ENCODE measurements around the gene SEH1L.
"Not testable (repeated sequence)": the region's sequence is repeated elsewhere in the genome, so short reads cannot be mapped to it uniquely, and the experiment has no call there.

SEH1L gene

DNA sequence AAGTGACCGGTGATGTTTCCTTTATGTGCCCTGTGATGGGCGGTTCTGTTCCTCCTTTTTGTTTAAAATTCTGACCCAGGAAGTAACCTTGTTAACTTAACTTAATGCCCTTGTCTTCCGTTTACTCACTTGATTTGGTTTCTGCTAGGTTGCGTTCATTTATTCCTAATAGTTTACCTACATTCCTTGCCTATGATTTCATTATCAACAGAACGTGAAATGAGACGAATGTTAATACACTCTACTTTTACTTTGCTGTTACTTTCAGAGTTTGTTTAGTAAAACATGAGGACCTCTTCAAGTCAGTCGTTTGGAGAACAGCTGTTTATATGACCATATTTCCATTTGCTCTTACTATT, 44.0 kb downstream of the SEH1L start:
- no peak for ATAC-seq (replicated peaks)
- Mint-ChIP-seq H3K9me3 (no peaks in the 10 kb centered on the region), H3K4me1 (ENCODE audit: low read depth in 2 of 2) (peaks cover 21 to 31% of the 10 kb centered on the region in 2 donors), H3K4me3 (peak overlapping the region; percentile 75 to 98), H3K27ac (peak overlapping the region; percentile 80 to 93), H3K36me3 (ENCODE audit: insufficient read depth) (peaks cover 25% of the 10 kb centered on the region), H3K27me3 (no peaks in the 10 kb centered on the region)
- DNase-seq = no peak

DNA sequence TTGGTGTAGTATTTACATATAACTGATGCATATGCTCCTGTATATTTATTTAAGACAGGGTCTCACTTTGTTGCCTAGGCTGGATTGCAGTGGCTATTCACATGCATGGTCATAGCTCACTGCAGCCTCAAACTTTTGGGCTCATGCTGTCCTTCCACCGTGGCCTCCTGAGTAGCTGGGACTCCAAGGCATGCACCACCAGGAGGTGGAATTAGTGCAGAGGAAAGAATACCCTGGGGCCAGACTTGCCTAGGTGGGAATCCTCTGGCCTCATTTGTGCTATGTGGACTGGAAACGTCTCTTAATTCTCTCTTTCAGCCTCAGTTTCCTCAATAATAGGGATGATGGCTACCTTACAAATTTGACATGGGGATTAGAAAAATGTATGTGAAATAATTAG, 45.6 kb downstream of the SEH1L start:
- no peak for DNase-seq
- Mint-ChIP-seq H3K36me3 (ENCODE audit: insufficient read depth) (peaks cover 25% of the 10 kb centered on the region), H3K9me3 (no peaks in the 10 kb centered on the region), H3K27me3 (no peaks in the 10 kb centered on the region), H3K27ac (no peak overlapping the region), H3K4me3 (no peak overlapping the region), H3K4me1 (ENCODE audit: low read depth in 2 of 2) (peaks cover 25 to 38% of the 10 kb centered on the region in 2 donors)
- ATAC-seq (replicated peaks) = no peak

DNA sequence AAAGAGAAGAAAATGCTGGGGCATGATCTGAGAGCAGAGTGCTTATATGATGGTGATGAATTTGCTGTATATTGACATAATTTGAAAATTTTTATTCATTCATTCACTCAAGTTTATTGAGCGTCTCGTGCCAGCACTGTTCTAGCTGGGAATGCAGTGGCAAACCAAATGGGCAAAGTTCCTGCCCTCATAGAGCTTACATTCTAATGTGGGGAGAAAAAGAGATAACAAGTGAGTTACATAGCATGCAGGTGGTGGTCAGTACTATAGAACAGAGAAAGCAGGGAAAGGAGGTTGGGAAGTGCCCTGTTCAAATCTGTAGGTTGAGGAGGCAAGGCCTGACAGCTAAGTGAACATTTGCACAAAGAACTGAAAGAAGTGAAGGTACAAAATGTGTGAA, 47.6 kb downstream of the SEH1L start:
- Mint-ChIP-seq H3K4me3 (no peak overlapping the region), H3K9me3 (no peaks in the 10 kb centered on the region), H3K36me3 (ENCODE audit: insufficient read depth) (peaks cover 25% of the 10 kb centered on the region), H3K4me1 (ENCODE audit: low read depth in 2 of 2) (peaks cover 23 to 37% of the 10 kb centered on the region in 2 donors), H3K27me3 (no peaks in the 10 kb centered on the region), H3K27ac (no peak overlapping the region)
- DNase-seq (no peak), ATAC-seq (replicated peaks) (no peak)

DNA sequence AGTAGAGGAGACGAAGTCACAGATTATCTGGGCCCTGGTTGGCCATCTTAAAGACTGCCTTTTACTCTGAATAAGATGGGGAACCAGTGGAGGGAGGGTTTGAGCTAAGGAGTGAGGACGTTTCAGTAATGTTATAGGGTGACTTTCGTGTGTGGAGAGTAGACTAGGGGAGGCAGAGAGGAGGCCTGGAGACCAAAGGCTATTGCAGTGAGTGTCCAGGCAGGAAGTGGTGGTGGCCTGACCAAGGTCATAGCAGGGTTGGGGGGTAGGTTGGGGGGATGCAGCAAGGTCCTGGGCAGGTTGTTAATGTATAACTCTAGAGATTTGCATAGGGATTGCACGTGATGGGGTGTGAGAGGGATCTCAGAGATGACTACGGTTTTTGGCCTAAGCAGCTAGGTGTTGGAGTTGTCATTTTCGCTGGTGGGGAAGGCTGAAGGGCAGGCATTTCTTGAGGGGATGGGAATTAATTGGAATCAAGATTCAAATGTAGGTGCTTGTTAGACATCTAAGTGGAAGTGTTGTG, 48.2 kb downstream of the SEH1L start:
- H3K27me3 Mint-ChIP-seq = no peaks in the 10 kb centered on the region
- ATAC-seq (replicated peaks) (no peak), DNase-seq (no peak)
- peaks cover 24% of the 10 kb centered on the region for H3K36me3 Mint-ChIP-seq (ENCODE audit: insufficient read depth)
- H3K9me3 Mint-ChIP-seq = no peaks in the 10 kb centered on the region
- no peak overlapping the region for H3K4me3 Mint-ChIP-seq
- H3K4me1 Mint-ChIP-seq (ENCODE audit: low read depth in 2 of 2) = peaks cover 21 to 31% of the 10 kb centered on the region in 2 donors
- no peak overlapping the region for H3K27ac Mint-ChIP-seq

DNA sequence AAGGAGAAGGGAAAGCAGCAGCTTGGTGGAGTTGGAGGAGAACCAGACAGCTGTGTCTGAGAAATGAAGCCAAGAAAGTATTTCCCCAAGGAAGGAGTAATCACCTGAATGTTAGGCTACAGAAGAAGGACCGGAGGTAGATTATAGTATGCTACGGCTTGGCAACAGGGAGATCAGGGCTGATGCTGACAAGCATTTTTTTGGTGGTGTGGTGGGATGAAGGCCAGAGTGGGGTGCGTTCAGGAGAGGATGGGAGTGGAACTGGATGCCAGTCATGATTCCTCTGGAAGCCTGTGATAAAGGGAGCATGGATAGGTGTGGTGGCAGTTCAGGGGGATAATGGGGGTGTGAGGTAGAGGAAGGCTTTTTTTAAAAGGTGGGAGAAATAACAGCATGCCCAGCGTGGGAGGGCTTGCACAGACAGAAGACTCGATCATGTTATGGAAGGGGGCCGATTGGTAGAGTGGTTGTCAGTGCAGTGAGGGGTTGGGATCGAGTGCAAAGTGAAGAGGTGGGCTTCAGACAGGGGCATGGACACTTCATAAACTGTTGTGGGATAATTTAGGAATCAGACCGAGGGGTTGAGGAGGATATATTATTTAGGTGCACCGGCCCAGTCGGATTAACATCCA, 49.0 kb downstream of the SEH1L start:
- H3K36me3 Mint-ChIP-seq (ENCODE audit: insufficient read depth) = peaks cover 25% of the 10 kb centered on the region
- no peak for DNase-seq
- no peaks in the 10 kb centered on the region for H3K9me3 Mint-ChIP-seq
- H3K4me3 Mint-ChIP-seq = no peak overlapping the region
- no peaks in the 10 kb centered on the region for H3K27me3 Mint-ChIP-seq
- H3K27ac Mint-ChIP-seq = no peak overlapping the region
- no peak for ATAC-seq (replicated peaks)
- H3K4me1 Mint-ChIP-seq (ENCODE audit: low read depth in 2 of 2) = peaks cover 19 to 29% of the 10 kb centered on the region in 2 donors

DNA sequence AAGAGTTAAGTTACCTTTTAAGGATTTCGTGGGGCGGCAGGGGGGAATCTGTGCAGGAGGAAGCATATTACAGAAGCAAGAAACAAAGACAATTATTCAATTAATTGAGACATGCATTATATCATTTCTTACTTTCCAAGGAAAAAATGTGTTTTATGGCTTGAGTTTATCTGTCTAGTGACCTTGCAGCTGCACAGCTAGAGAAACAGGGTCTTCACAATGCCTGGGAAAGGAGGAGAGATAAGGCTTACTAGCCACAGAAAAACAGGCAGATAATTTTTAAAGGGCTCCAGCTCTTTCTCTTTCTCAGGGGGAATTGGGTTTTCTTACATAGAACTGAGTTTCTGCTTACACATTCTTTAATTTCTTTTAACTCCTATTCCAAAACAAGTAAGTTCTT, 49.5 kb downstream of the SEH1L start:
- H3K4me3 Mint-ChIP-seq; DNase-seq; ATAC-seq (replicated peaks); H3K9me3 Mint-ChIP-seq; H3K27me3 Mint-ChIP-seq; H3K27ac Mint-ChIP-seq: not testable (repeated sequence)
- H3K4me1 Mint-ChIP-seq (ENCODE audit: low read depth in 2 of 2) = peaks cover 14 to 23% of the 10 kb centered on the region in 2 donors
- H3K36me3 Mint-ChIP-seq (ENCODE audit: insufficient read depth) = peaks cover 22% of the 10 kb centered on the region

DNA sequence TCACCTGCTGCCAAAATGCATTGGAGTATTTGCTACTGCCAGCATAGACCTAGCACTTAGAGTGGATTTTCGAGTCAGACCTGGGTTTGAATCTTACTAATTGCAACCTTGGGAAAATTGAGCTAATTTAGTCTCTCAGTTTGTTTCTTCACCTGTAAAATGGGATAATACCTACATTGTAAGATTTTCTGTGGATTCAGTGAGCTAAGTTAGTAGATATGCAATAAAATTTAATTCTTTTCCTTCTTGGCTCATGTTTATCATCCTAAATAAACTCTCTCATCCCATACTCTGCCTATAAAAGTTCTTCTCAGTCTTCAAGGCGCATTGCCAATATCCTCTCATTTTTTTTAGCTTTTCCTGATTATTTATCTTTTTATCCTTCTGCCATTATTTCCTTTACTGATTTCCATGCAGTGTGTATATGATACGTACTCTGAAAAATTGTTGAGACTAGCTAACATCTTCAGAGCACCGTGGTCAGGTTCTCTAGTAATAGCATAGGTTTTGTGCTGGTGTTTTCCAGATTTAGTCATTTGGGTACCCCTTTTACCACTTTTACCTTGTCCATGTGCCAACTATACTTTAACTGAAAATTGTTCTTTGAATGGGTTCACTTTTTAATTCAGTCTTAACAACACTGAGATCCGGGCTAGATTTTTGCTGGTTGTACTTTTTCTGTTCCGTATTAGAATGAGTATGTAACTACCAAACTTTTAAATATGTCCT, 50.7 kb downstream of the SEH1L start:
- Mint-ChIP-seq H3K4me3 (peak overlapping the region in 1 of 2 donors; percentile 30), H3K27me3 (no peaks in the 10 kb centered on the region), H3K9me3 (no peaks in the 10 kb centered on the region), H3K4me1 (ENCODE audit: low read depth in 2 of 2) (peaks cover 8 to 17% of the 10 kb centered on the region in 2 donors), H3K36me3 (ENCODE audit: insufficient read depth) (peaks cover 28% of the 10 kb centered on the region), H3K27ac (peak overlapping the region in 1 of 2 donors; percentile 16)
- no peak for DNase-seq
- no peak for ATAC-seq (replicated peaks)

DNA sequence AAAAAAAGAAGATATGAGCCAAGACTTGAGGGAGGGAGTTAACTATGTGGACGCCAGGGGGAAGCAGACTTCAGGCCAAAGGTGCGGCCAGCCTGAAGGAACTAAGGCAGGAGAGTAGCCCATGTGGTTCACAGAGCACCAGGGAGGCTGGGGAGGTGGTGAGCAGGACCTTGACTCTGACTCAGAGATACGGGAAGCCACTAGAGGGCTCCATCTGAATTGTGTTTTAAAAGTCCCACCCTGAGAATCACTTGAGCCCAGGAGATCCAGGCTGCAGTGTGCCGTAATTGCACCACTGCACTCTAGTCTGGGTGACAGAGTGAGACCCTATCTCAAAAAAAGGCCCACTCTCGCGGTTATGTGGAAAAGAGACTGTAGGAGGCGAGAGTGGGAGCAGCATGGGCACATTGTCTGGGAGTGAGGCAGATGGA, 55.7 kb downstream of the SEH1L start:
- Mint-ChIP-seq H3K27ac (no peak overlapping the region), H3K4me3 (no peak overlapping the region), H3K36me3 (ENCODE audit: insufficient read depth) (peaks cover 36% of the 10 kb centered on the region), H3K9me3 (no peaks in the 10 kb centered on the region), H3K4me1 (ENCODE audit: low read depth in 2 of 2) (peaks cover 9 to 10% of the 10 kb centered on the region in 2 donors), H3K27me3 (no peaks in the 10 kb centered on the region)
- ATAC-seq (replicated peaks) (no peak), DNase-seq (no peak)

DNA sequence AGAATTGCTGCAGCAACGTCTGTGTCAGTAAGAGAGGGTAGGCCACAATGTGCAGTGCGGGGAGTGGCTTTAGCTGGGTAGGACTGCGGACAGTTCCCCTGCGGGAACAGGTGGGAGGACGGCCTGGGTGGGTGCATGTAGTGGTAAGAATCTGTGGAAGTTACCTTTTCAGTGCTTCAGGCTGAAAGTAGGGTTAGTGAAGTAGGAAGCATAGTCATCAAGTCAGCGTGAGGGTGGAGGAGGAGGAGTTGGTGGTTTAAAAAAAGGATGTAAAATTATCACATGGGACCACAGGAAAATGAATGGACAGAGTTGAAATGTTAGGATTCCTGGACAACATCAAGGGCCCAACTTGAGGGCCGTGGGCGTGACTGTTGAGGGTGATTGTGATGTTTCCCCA, 56.6 kb downstream of the SEH1L start:
- Mint-ChIP-seq H3K4me1 (ENCODE audit: low read depth in 2 of 2) (peaks cover 4 to 6% of the 10 kb centered on the region in 2 donors), H3K36me3 (ENCODE audit: insufficient read depth) (peaks cover 45% of the 10 kb centered on the region), H3K4me3 (no peak overlapping the region), H3K27ac (no peak overlapping the region), H3K9me3 (no peaks in the 10 kb centered on the region), H3K27me3 (no peaks in the 10 kb centered on the region)
- ATAC-seq (replicated peaks) = no peak
- DNase-seq = no peak

DNA sequence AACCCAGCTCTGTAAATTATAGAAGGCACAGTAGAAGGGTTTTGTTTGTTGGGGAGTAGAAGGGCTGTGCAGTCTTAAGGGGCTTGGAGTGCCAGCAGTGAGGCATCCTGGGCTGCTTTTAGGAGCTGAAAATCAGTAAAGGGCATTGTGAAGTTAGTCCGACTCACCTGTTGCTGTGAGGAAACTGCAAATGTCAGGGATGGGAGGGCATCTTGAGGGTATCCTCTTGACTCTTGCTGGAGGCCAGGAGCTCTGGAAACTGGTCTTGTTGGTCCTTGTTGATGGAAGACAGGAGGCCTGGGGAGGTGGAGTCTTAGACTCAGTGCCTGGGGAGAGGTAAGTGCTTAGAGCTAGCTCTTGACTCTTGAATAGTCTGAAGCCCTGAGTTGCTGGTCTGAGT, 57.5 kb downstream of the SEH1L start:
- Mint-ChIP-seq H3K9me3 (no peaks in the 10 kb centered on the region), H3K36me3 (ENCODE audit: insufficient read depth) (peaks cover 48% of the 10 kb centered on the region), H3K27me3 (no peaks in the 10 kb centered on the region), H3K4me1 (ENCODE audit: low read depth in 2 of 2) (peaks cover 0 to 6% of the 10 kb centered on the region in 2 donors), H3K27ac (no peak overlapping the region), H3K4me3 (no peak overlapping the region)
- no peak for ATAC-seq (replicated peaks)
- no peak for DNase-seq

DNA sequence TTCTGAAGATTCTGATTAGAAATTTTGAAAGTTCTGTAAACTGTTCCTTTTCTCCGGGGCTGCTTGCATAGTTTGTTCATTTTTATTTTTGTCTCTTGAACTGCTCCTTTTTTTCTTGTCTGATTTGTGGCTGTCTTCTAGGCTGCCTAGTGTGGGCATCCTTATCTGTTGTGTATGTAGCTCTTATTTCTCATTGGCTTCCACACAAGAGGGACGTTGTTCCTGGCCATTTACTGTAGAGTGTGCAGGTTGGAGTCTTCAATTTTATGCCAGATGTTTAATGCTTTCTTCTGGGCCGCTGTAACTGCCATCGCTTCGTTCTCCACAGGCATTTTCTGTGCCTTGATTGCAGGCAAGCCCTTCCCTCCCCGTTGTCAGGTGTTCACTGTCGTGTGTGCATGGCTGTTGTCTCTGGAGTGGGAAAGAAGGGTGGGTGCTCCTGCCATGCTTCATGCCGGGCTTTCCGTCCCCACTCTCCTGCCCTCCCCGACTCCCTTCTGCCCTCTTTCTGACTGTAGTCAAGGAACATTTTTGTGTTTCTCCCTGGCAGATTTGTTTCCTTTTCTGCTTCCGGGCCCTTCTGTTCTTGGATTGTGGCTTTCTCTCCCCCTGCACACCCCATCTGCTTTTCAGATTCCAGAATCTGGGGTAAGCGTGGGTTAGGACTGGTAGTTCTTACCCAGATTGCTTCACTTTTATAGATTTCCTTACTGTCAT, 58.9 kb downstream of the SEH1L start:
- no peaks in the 10 kb centered on the region for H3K9me3 Mint-ChIP-seq
- H3K36me3 Mint-ChIP-seq (ENCODE audit: insufficient read depth) = peaks cover 46% of the 10 kb centered on the region
- no peak for ATAC-seq (replicated peaks)
- DNase-seq = no peak
- no peak overlapping the region for H3K4me3 Mint-ChIP-seq
- H3K27ac Mint-ChIP-seq = peak overlapping the region in 1 of 2 donors; percentile 35
- H3K4me1 Mint-ChIP-seq (ENCODE audit: low read depth in 2 of 2) = peaks cover 0 to 6% of the 10 kb centered on the region in 2 donors
- H3K27me3 Mint-ChIP-seq = no peaks in the 10 kb centered on the region

DNA sequence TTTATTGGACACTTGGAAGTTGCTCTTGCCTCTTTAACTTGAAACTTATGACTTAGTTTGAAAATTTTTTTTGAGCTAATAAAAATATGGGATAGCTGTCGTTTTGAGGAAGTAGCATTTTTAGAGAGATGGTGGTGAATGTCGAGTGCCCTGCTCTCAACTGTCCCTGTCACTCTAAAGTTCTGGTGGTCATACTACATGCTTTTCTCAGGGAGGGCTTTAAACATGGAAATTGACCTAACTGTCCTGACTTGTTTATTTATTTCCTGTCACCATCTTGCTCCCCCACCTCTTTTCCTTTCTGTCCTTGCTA, 59.4 kb downstream of the SEH1L start:
- Mint-ChIP-seq H3K4me3 (no peak overlapping the region), H3K9me3 (no peaks in the 10 kb centered on the region), H3K4me1 (ENCODE audit: low read depth in 2 of 2) (peaks cover 0 to 6% of the 10 kb centered on the region in 2 donors), H3K36me3 (ENCODE audit: insufficient read depth) (peaks cover 43% of the 10 kb centered on the region), H3K27ac (peak overlapping the region in 1 of 2 donors; percentile 35), H3K27me3 (no peaks in the 10 kb centered on the region)
- DNase-seq = no peak
- no peak for ATAC-seq (replicated peaks)

DNA sequence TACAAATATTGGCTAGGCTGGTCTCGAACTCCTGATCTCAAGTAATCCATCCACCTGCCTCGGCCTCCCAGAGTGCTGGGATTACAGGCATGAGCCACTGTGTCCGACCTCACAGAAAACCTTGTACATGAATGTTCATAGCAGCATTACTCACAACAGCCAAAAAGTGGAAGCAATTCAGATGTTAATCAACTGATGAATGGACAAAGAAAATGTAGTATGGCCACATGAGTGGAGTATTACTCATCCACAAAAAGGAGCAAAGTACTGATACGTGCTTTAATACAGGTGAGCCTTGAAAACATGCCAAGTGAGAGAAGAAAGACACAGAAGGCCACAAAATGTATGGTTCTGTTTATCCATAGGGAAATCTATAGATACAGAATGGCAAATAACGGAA, 63.9 kb downstream of the SEH1L start:
- peaks cover 59% of the 10 kb centered on the region for H3K36me3 Mint-ChIP-seq (ENCODE audit: insufficient read depth)
- ATAC-seq (replicated peaks) (no peak), DNase-seq (no peak)
- no peaks in the 10 kb centered on the region for H3K27me3 Mint-ChIP-seq
- H3K4me1 Mint-ChIP-seq (ENCODE audit: low read depth in 2 of 2) = peaks cover 0 to 3% of the 10 kb centered on the region in 2 donors
- no peak overlapping the region for H3K4me3 Mint-ChIP-seq
- no peaks in the 10 kb centered on the region for H3K9me3 Mint-ChIP-seq
- no peak overlapping the region for H3K27ac Mint-ChIP-seq

DNA sequence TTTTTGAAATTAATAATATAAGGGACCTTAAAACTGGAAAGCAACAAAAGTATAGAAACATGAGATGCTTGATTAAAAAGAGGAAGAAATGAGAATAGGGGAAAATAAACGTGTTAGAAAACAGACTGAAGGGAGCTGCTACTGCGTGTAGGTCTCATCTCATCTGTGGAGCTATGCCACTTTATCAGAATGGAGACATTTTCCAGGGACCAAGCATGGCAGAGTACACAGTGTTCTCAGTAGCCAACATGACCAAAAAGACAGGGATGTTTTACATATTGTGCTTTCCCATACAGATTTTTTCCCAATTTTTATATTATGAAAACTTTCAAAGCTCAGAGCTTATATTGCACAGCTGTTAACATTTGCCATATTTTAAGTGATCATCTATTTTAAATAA, 66.4 kb downstream of the SEH1L start:
- H3K4me3 Mint-ChIP-seq = no peak overlapping the region
- H3K36me3 Mint-ChIP-seq (ENCODE audit: insufficient read depth) = peaks cover 69% of the 10 kb centered on the region
- no peaks in the 10 kb centered on the region for H3K9me3 Mint-ChIP-seq
- ATAC-seq (replicated peaks) (no peak), DNase-seq (no peak)
- no peaks in the 10 kb centered on the region for H3K27me3 Mint-ChIP-seq
- H3K27ac Mint-ChIP-seq = no peak overlapping the region
- H3K4me1 Mint-ChIP-seq (ENCODE audit: low read depth in 2 of 2) = no peaks in the 10 kb centered on the region
